HEK293 (cell line): ENCODE data around the gene SYDE2.
"Not testable (repeated sequence)": the region's sequence is repeated elsewhere in the genome, so short reads cannot be mapped to it uniquely, and the experiment has no call there.

Source experiments
- CTCF ChIA-PET: fragments of 350-600 bp; formaldehyde crosslinking; extraction: SDS; loops from one replicate; lab custom pipeline; 2021; ENCODE audit warnings: antibody characterized with exemption; lab: Yijun Ruan, JAX
- POLR2A ChIA-PET: fragments of 300-600 bp; formaldehyde crosslinking; extraction: SDS; loops from one replicate; lab custom pipeline; 2020; ENCODE audit warnings: antibody characterized with exemption, inconsistent platforms; lab: Yijun Ruan, JAX
- H3K27ac ChIP-seq: fragments of 200-500 bp; sonication (Bioruptor generic); 2 replicates; pipeline ENCODE4 v1.5.1; 2014; ENCODE audit warnings: low read depth, low read length, control low read depth, inconsistent platforms; ENCODE audit errors: extremely low read depth
- H3K36me3 ChIP-seq, 2 experiments: fragments of 200-500 bp in 1 of 2; sonication (Bioruptor generic) in 1 of 2; 1 replicate in 1 of 2; 2 replicates in 1 of 2; pipeline ENCODE4 v1.5.1; 2014 to 2017; ENCODE audit warnings: inconsistent platforms in 2 of 2, low read length in 2 of 2; ENCODE audit not compliant: control insufficient read depth in 2 of 2, insufficient read depth in 1 of 2
- H3K4me1 ChIP-seq: fragments of 200-500 bp; sonication (Bioruptor generic); 2 replicates; pipeline ENCODE4 v1.5.1; 2014; ENCODE audit warnings: mild to moderate bottlenecking, low read length, inconsistent platforms; ENCODE audit not compliant: control insufficient read depth, insufficient read depth
- H3K4me3 ChIP-seq: 2 replicates; pipeline ENCODE4 v1.5.1; 2011; ENCODE audit warnings: low read depth, mild to moderate bottlenecking, control low read depth, low read length, moderate library complexity
- H3K9me3 ChIP-seq: fragments of 200-500 bp; sonication (Bioruptor generic); 2 replicates; pipeline ENCODE4 v1.5.1; 2014; ENCODE audit warnings: low read depth, low read length, inconsistent platforms; ENCODE audit not compliant: control insufficient read depth, insufficient read depth
- GLI4 ChIP-seq: fragments of 450-650 bp; formaldehyde crosslinking; IDR thresholded peaks from 2 replicates; pipeline ENCODE4 v1.5.1; 2016; ENCODE audit warnings: missing biosample characterization, missing genetic modification characterization
- HOXD13 ChIP-seq: sonication (generic); formaldehyde crosslinking; IDR thresholded peaks from 2 replicates; pipeline ENCODE4 v1.8.0; 2022; ENCODE audit warnings: missing genetic modification reagents, borderline replicate concordance
- IKZF3 ChIP-seq: fragments of 450-650 bp; IDR thresholded peaks from 2 replicates; pipeline ENCODE4 v1.5.0; 2018; ENCODE audit warnings: missing biosample characterization, mild to moderate bottlenecking, missing genetic modification characterization, moderate library complexity
- SETDB1 ChIP-seq: IDR thresholded peaks from one replicate; pipeline ENCODE4 v1.6.1; 2017; ENCODE audit warnings: mild to moderate bottlenecking, low read length, moderate library complexity, mixed read lengths; ENCODE audit not compliant: insufficient read length
- ZBTB1 ChIP-seq: fragments of 450-650 bp; formaldehyde crosslinking; IDR thresholded peaks from 2 replicates; pipeline ENCODE4 v1.5.1; 2016; ENCODE audit warnings: missing biosample characterization, missing genetic modification characterization
- ZNF121 ChIP-seq: fragments of 450-650 bp; formaldehyde crosslinking; IDR thresholded peaks from 2 replicates; pipeline ENCODE4 v1.5.1; 2016; ENCODE audit warnings: missing biosample characterization, missing genetic modification characterization
- ZNF133 ChIP-seq: fragments of 450-650 bp; formaldehyde crosslinking; IDR thresholded peaks from 2 replicates; pipeline ENCODE4 v1.5.1; 2016; ENCODE audit warnings: missing biosample characterization, missing genetic modification characterization
- ZNF140 ChIP-seq: fragments of 450-650 bp; formaldehyde crosslinking; IDR thresholded peaks from 2 replicates; pipeline ENCODE4 v1.5.1; 2016; ENCODE audit warnings: missing biosample characterization, missing genetic modification characterization
- ZNF148 ChIP-seq: fragments of 450-650 bp; formaldehyde crosslinking; IDR thresholded peaks from 2 replicates; pipeline ENCODE4 v1.5.0; 2017; ENCODE audit warnings: missing biosample characterization, missing genetic modification characterization, borderline replicate concordance
- ZNF223 ChIP-seq: fragments of 450-650 bp; formaldehyde crosslinking; IDR thresholded peaks from 2 replicates; pipeline ENCODE4 v1.5.1; 2016; ENCODE audit warnings: missing biosample characterization, missing genetic modification characterization
- ZNF324 ChIP-seq: fragments of 450-650 bp; formaldehyde crosslinking; IDR thresholded peaks from 2 replicates; pipeline ENCODE4 v1.5.1; 2016; ENCODE audit warnings: missing biosample characterization, missing genetic modification characterization
- ZNF555 ChIP-seq: fragments of 450-650 bp; formaldehyde crosslinking; conservative IDR thresholded peaks from 2 replicates; pipeline ENCODE4 v1.5.1; 2017; ENCODE audit warnings: missing biosample characterization, mild to moderate bottlenecking, missing genetic modification characterization, inconsistent platforms
- ZNF600 ChIP-seq: fragments of 450-650 bp; formaldehyde crosslinking; IDR thresholded peaks from 2 replicates; pipeline ENCODE4 v1.5.1; 2016; ENCODE audit warnings: missing biosample characterization, missing genetic modification characterization
- ZNF623 ChIP-seq: fragments of 450-650 bp; formaldehyde crosslinking; IDR thresholded peaks from 2 replicates; pipeline ENCODE4 v1.5.1; 2016; ENCODE audit warnings: missing biosample characterization, missing genetic modification characterization
- ZNF639 ChIP-seq: fragments of 450-650 bp; formaldehyde crosslinking; IDR thresholded peaks from 2 replicates; pipeline ENCODE4 v1.5.1; 2016; ENCODE audit warnings: missing biosample characterization, missing genetic modification characterization
- ZNF660 ChIP-seq: fragments of 450-650 bp; IDR thresholded peaks from 2 replicates; pipeline ENCODE4 v1.5.1; 2018; ENCODE audit warnings: missing biosample characterization, mild to moderate bottlenecking, missing genetic modification characterization
- ZNF670 ChIP-seq: fragments of 450-650 bp; formaldehyde crosslinking; IDR thresholded peaks from 2 replicates; pipeline ENCODE4 v1.5.1; 2016; ENCODE audit warnings: missing biosample characterization, missing genetic modification characterization, low read depth
- ZNF76 ChIP-seq: fragments of 450-650 bp; formaldehyde crosslinking; IDR thresholded peaks from 2 replicates; pipeline ENCODE4; 2016; ENCODE audit warnings: low read depth, missing biosample characterization, missing genetic modification characterization, borderline replicate concordance
- ZSCAN23 ChIP-seq: fragments of 450-650 bp; formaldehyde crosslinking; IDR thresholded peaks from 2 replicates; pipeline ENCODE4 v1.5.1; 2016; ENCODE audit warnings: missing biosample characterization, missing genetic modification characterization

SYDE2 gene

GRCh38 chr1:85192129-85192528 lies 8.7 kb downstream of the SYDE2 start:
- not testable (repeated sequence) for H3K4me3 ChIP-seq

GRCh38 chr1:85189120-85189519 lies 11.7 kb downstream of the SYDE2 start:
- H3K4me1 ChIP-seq: no peaks in the 10 kb centered on the region
- TF ChIP-seq HOXD13 (CRISPR knock-in tag): no peak
- no peak for TF ChIP-seq ZNF76 (tag by site-specific recombination)
- no peak for TF ChIP-seq GLI4
- TF ChIP-seq ZNF623 (tag by site-specific recombination): no peak
- TF ChIP-seq, all 188 proteins: peak for 0
- POLR2A ChIA-PET: interaction anchor here (1.5 kb wide), 1 partner anchor 11 kb away, joined by 5 read pairs; the partner anchor contains the start of gene SYDE2
- CTCF ChIA-PET: interaction anchor here (0.6 to 2.5 kb wide), 2 partner anchors 70 to 88 kb away, joined by 3 to 9 read pairs; partner anchors contain the start of gene C1orf52
- H3K9me3 ChIP-seq: no peaks in the 10 kb centered on the region
- H3K36me3 ChIP-seq: peaks cover 15 to 20% of the 10 kb centered on the region in 2 experiments
- no peak overlapping the region for H3K4me3 ChIP-seq
- no peak overlapping the region for H3K27ac ChIP-seq

More at GRCh38 chr1:85192129-85192528, 8.7 kb downstream of the SYDE2 start:
- POLR2A ChIA-PET: interaction anchor here (0.6 to 1.5 kb wide), 2 partner anchors 8 to 64 kb away, joined by 4 read pairs; partner anchors contain the start of gene SYDE2
- H3K4me1 ChIP-seq, H3K9me3 ChIP-seq, H3K27ac ChIP-seq: not testable (repeated sequence)
- CTCF ChIA-PET: interaction anchor here (0.7 to 0.9 kb wide), 2 partner anchors 63 to 125 kb away, joined by 4 read pairs; no protein-coding TSS in a partner anchor
- peak; percentile 93 for TF ChIP-seq ZNF121 (tag by site-specific recombination)
- peaks cover 15 to 20% of the 10 kb centered on the region in 2 experiments for H3K36me3 ChIP-seq

GRCh38 chr1:85188530-85188929 lies 12.3 kb downstream of the SYDE2 start:
- H3K4me3 ChIP-seq: no peak overlapping the region
- H3K36me3 ChIP-seq: peaks cover 15 to 20% of the 10 kb centered on the region in 2 experiments
- H3K27ac ChIP-seq: no peak overlapping the region
- POLR2A ChIA-PET: interaction anchor here (1.5 kb wide), 1 partner anchor 12 kb away, joined by 5 read pairs; the partner anchor contains the start of gene SYDE2
- H3K4me1 ChIP-seq: no peaks in the 10 kb centered on the region
- TF ChIP-seq ZNF133 (no peak), ZNF324 (tag by site-specific recombination) (no peak), IKZF3 (tag by site-specific recombination) (no peak), ZNF660 (tag by site-specific recombination) (no peak), ZNF600 (tag by site-specific recombination) (no peak), ZNF555 (tag by site-specific recombination) (no peak), ZNF148 (tag by site-specific recombination) (no peak)
- CTCF ChIA-PET: interaction anchor here (2.5 kb wide), 1 partner anchor 71 kb away, joined by 9 read pairs; the partner anchor contains the start of gene C1orf52
- H3K9me3 ChIP-seq: no peaks in the 10 kb centered on the region

GRCh38 chr1:85187021-85187420 lies 13.8 kb downstream of the SYDE2 start:
- H3K9me3 ChIP-seq, POLR2A ChIA-PET, H3K27ac ChIP-seq, CTCF ChIA-PET, H3K4me1 ChIP-seq, H3K4me3 ChIP-seq: not testable (repeated sequence)
- peaks cover 15 to 29% of the 10 kb centered on the region in 2 experiments for H3K36me3 ChIP-seq

GRCh38 chr1:85184245-85184644 lies 16.6 kb downstream of the SYDE2 start:
- no peak overlapping the region for H3K27ac ChIP-seq
- H3K4me3 ChIP-seq: no peak overlapping the region
- H3K36me3 ChIP-seq: peaks cover 5 to 21% of the 10 kb centered on the region in 2 experiments
- CTCF ChIA-PET: interaction anchor here (0.6 kb wide), 1 partner anchor 46 kb away, joined by 3 read pairs; no protein-coding TSS in a partner anchor
- no peaks in the 10 kb centered on the region for H3K4me1 ChIP-seq
- POLR2A ChIA-PET: no interaction called here
- H3K9me3 ChIP-seq: no peaks in the 10 kb centered on the region
- no peak for TF ChIP-seq ZNF223 (tag by site-specific recombination)
- TF ChIP-seq ZNF670: no peak
- TF ChIP-seq ZNF639: no peak
- no peak for TF ChIP-seq SETDB1
- no peak for TF ChIP-seq ZNF600 (tag by site-specific recombination)
- no peak for TF ChIP-seq ZSCAN23
- TF ChIP-seq ZNF140 (tag by site-specific recombination): no peak
- TF ChIP-seq ZBTB1 (tag by site-specific recombination): no peak
